D721Med (cell line): Measurements from ENCODE around the gene IPCEF1.

ENCODE experiments used
- DNase-seq: peaks from one replicate; pipeline ENCODE4 v3.0.0; 2011; ENCODE audit warnings: low spot score; ENCODE audit not compliant: insufficient read length
- FAIRE-seq: peaks from 2 replicates; lab custom pipeline; 2011; peaks lifted over from hg19 to GRCh38; lab: Jason Lieb, UNC
- TF ChIP-seq, protein P1 (sequence below): IDR thresholded peaks from 2 replicates; pipeline ENCODE4 v1.5.1; 2012; ENCODE audit warnings: mild to moderate bottlenecking, control low read depth; ENCODE audit not compliant: insufficient read depth; ENCODE audit errors: missing control alignments

The IPCEF1 gene

DNA sequence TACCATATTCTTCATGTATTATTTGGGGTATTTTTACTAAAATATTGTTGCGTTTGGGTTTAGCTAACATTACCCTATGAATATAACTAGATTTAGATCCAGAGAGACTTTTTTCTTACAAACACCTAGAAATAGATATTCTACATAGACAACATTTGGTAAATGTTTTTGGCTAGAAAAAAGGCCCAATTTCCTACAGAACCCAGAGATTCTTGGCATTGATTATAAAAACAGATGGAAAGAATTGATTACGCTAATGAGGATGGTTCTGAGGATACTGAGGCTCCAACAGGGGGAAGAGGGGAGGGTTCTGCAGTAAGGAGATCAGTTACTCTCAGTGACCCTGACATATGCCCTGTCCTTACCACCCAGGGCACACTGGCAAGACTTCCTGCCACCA lies 123.2 kb downstream of the IPCEF1 start:
- TF ChIP-seq, protein P1, sequence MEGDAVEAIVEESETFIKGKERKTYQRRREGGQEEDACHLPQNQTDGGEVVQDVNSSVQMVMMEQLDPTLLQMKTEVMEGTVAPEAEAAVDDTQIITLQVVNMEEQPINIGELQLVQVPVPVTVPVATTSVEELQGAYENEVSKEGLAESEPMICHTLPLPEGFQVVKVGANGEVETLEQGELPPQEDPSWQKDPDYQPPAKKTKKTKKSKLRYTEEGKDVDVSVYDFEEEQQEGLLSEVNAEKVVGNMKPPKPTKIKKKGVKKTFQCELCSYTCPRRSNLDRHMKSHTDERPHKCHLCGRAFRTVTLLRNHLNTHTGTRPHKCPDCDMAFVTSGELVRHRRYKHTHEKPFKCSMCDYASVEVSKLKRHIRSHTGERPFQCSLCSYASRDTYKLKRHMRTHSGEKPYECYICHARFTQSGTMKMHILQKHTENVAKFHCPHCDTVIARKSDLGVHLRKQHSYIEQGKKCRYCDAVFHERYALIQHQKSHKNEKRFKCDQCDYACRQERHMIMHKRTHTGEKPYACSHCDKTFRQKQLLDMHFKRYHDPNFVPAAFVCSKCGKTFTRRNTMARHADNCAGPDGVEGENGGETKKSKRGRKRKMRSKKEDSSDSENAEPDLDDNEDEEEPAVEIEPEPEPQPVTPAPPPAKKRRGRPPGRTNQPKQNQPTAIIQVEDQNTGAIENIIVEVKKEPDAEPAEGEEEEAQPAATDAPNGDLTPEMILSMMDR, result no peak
- DNase-seq (no peak), FAIRE-seq (no peak)

DNA sequence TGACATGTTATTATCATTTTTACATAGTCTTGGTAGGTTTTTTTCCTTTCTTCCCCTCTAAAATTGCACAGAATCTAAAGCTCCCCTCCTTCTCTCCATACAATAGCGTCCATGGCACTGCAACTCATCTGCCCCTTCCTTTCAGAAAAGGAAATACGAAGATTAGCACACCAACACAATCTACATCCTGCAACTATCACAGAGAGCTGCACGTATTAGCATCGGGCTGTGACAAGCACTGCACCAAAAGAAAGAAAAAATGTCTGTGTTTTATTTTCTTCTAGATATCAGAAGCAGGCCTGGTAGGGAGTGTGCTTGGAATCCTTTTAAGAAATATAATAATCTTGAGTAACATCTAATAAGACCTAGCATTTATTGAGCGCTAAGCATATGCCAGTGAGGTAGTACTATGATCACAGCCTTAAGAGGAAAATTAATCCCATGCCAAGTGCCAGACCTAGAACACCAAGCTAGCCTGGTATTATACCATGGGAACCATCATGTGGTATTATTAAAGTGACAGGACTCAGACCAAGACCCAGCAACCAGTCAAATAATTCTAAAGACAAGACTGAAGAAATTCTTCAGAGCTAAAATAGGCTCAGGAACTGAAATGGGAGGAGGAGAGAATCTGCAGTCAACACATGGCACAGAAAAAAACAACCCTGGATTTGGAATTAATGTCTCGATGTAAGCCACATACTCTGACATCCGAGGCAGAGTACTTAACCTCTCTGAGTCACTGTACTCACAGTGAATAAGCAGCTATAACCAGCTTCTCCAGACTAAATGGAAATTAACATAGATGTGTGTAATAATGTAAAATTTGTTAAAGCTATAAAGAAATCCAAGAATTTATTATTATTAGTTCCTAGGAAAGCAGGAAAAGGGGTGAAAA lies 124.3 kb downstream of the IPCEF1 start:
- TF ChIP-seq, protein P1, result no peak
- no peak for DNase-seq

DNA sequence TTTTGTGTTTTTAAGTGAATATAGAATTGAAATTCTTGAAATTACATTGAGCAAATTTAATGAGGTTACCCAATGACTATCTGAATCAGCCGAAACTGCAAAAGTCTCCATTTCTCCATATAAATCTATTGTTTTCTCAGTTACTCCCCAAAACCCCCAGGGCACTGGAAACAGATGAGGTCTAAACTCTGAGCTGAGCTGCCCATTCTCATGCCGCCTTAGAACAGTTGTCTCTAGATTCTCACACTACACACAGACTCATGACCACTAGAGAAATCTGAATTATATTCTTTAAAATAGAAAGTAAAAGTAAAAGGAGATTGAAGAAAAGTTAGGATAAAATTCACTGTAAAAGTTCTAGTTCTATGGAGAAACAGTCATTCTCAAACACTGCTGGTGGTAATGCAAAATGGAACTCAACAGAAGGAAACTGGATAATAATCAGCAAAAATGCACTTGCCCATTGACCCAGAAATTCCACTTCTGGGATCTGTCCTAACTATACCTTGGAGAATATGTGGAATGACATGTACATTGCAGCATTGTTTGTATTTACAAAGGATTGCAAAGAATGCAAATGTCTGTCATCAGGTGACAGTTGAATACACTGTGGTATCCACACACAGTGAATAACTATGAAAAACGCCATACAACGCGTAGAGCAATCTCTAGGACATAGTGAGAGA lies 125.5 kb downstream of the IPCEF1 start:
- DNase-seq (no peak), FAIRE-seq (no peak)
- TF ChIP-seq, protein P1, result no peak

More for the DNA sequence above, 124.3 kb downstream of the IPCEF1 start:
- FAIRE-seq, result no peak

DNA sequence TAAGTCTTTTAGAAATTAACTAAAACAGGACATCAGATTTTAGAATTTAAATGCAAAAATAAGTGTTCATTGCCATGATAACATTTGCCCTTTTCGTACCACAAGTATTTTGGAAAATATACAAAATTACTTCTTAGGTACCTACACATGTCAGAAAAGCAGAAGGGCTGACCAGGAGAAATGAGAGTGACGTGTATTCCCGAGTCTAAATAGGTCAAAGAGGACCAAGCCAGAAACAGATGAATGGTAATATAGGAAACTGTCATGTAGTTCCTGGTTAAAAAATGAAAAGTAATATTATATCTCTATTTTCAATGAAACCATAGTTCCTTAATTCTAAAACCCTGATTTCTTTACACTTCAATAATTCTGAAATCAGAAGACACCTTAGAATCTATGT lies 126.2 kb downstream of the IPCEF1 start:
- DNase-seq (no peak), FAIRE-seq (no peak)
- TF ChIP-seq, protein P1, result no peak

DNA sequence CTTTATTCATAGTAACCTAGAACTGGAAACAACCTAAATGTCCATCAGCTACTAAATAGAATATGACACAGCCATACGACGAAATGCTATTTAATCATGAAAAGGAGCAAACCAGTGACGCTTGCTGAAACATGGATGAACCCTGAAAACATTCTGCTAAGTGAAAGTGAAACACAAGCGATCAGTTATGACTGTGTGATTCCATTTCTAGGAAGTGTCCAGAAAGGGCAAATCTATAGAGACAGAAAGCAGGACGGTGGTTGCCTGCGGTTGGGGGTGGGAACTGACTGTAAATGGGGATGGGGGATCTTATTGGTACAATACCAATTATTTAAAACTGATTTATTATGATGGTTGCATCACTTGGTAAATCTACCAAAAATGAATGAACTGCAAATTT lies 126.8 kb downstream of the IPCEF1 start:
- FAIRE-seq, result no peak
- DNase-seq, result no peak
- TF ChIP-seq, protein P1, result no peak

DNA sequence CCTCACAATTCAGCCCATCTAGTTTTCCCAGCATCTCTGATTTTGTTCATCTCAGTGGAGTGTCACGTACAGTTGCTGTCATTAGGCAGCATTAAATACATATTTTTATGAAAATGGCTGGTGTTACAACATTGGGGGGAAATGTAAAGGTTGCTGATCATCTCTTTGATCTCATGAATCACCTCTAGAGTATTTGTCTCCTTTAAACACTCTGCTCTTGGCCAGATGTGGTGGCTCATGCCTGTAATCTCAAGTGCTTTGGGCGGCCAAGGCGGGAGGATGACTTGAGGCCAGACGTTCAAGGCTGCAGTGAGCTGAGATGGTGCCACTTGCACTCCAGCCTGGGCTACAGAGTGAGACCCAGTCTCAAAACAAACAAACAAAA lies 128.1 kb downstream of the IPCEF1 start:
- TF ChIP-seq, protein P1, result no peak
- FAIRE-seq, result no peak
- no peak for DNase-seq
